PFSK-1 (cell line): ENCODE data around the gene FZD8.

Experiments used
- FOXP2 ChIP-seq: optimal IDR thresholded peaks from 2 replicates; pipeline ENCODE3; 2011; ENCODE audit warnings: borderline replicate concordance, control low read depth, inconsistent platforms; ENCODE audit not compliant: insufficient read depth; ENCODE audit errors: extremely low read length, extremely low read depth
- POLR2AphosphoS5 ChIP-seq: IDR thresholded peaks from 2 replicates; pipeline ENCODE4 v1.6.1; 2012; ENCODE audit warnings: low read depth, mild to moderate bottlenecking, control low read depth, low read length, moderate library complexity
- REST ChIP-seq, 2 experiments: IDR thresholded peaks; 2 replicates each; pipeline versions ENCODE4 v1.6.1 to v1.8.0; 2011 to 2012; ENCODE audit warnings: low read depth in 2 of 2, low read length in 2 of 2, control low read depth in 1 of 2, inconsistent platforms in 1 of 2, mild to moderate bottlenecking in 1 of 2, moderate library complexity in 1 of 2; ENCODE audit not compliant: insufficient read depth in 1 of 2
- SIN3A ChIP-seq: IDR thresholded peaks from 2 replicates; pipeline ENCODE4 v1.6.1; 2012; ENCODE audit warnings: mild to moderate bottlenecking, low read length, moderate library complexity, borderline replicate concordance; ENCODE audit not compliant: insufficient read depth
- TAF1 ChIP-seq: IDR thresholded peaks from 2 replicates; pipeline ENCODE4 v1.6.1; 2012; ENCODE audit warnings: low read length, control low read depth, borderline replicate concordance; ENCODE audit not compliant: insufficient read depth

FZD8 gene

GRCh38 chr10:35639021-35639727 lies 2.9 kb downstream of the FZD8 start:
- TF ChIP-seq POLR2AphosphoS5 (no peak), REST (IDR thresholded peaks at IDR 0.05; ENCODE audit: insufficient read depth in 1 of 2, low read depth in 2 of 2, low read length in 2 of 2) (no peak), TAF1 (no peak), FOXP2 (no peak), SIN3A (no peak)

GRCh38 chr10:35638101-35638500 lies 4.0 kb downstream of the FZD8 start:
- TF ChIP-seq SIN3A: no peak
- no peak for TF ChIP-seq TAF1
- no peak for TF ChIP-seq REST (IDR thresholded peaks at IDR 0.05; ENCODE audit: insufficient read depth in 1 of 2, low read depth in 2 of 2, low read length in 2 of 2)
- no peak for TF ChIP-seq POLR2AphosphoS5

- TF ChIP-seq TAF1 (no peak), SIN3A (no peak), REST (IDR thresholded peaks at IDR 0.05; ENCODE audit: insufficient read depth in 1 of 2, low read depth in 2 of 2, low read length in 2 of 2) (no peak), FOXP2 (no peak), POLR2AphosphoS5 (no peak)
Measured at GRCh38 chr10:35637462-35637861, 4.6 kb downstream of the FZD8 start.

DNA sequence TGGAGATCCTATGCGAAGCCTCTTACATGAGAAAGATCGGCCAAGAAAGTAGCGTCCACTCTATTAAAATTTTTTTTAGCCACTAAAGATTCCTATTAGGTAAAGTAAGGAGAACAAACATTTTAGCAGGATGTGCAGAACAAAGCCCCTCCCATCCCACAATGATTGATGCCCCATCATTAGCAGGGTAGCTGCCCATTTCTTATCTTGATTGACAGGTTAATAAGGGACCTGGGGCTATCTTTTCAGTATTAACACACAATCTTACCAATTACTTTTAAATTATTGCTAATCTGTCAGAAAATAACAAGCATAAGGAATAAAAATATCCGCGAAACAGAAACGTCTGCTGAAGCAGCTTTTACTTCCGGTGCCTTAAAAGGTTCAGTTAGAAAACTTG lies 5.1 kb downstream of the FZD8 start:
- TF ChIP-seq REST (IDR thresholded peaks at IDR 0.05; ENCODE audit: insufficient read depth in 1 of 2, low read depth in 2 of 2, low read length in 2 of 2): no peak

DNA sequence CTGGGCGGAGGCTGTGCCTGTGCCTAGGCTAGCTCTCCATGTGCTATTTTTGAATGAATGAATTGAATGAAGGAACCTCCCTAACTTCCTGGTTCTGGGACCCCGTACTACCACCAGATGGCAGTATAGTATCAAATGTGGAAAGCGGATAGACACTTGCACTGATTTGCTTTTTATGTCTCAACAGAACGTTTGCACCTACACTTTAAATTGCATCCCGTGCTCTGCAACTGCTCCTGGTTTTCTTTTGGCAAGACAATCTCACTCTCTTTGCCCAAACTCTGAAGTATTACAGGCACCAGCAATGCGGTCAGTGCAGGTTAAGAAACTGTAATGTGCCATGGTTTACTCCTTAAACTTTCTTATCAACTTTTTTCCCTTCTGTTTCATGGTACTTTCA lies 6.5 kb downstream of the FZD8 start:
- TF ChIP-seq SIN3A: no peak
- no peak for TF ChIP-seq REST (IDR thresholded peaks at IDR 0.05; ENCODE audit: insufficient read depth in 1 of 2, low read depth in 2 of 2, low read length in 2 of 2)
- no peak for TF ChIP-seq TAF1
- no peak for TF ChIP-seq POLR2AphosphoS5
- no peak for TF ChIP-seq FOXP2
